HG03457 (cell line): ENCODE data around the gene COL7A1.

Source experiments
- ATAC-seq: cut with Tn5 transposase; IDR thresholded peaks from one replicate; pipeline ENCODE4 v1.9.1; 2021; ENCODE audit warnings: moderate number of reproducible peaks; ENCODE audit not compliant: unreplicated experiment

The COL7A1 gene

GRCh38 chr3:48595075-48595525 is at the start of gene COL7A1:
TSS of gene COL7A1 (minus strand) at chr3:48595329. CDS start at chr3:48595159, 170 bp downstream.
- no peak for ATAC-seq

GRCh38 chr3:48642605-48643004 is 47.5 kb upstream of the COL7A1 start:
- ATAC-seq: no peak

- no peak for ATAC-seq
These were observed 46.3 kb upstream of the COL7A1 start for GRCh38 chr3:48641396-48641795.

- ATAC-seq: no peak
These were observed 44.9 kb upstream of the COL7A1 start for GRCh38 chr3:48639944-48640606.

- no peak for ATAC-seq
These were observed 42.2 kb upstream of the COL7A1 start for GRCh38 chr3:48637305-48637704.

- no peak for ATAC-seq
These were observed 41.1 kb upstream of the COL7A1 start for GRCh38 chr3:48636149-48636655.

GRCh38 chr3:48635222-48636021 is 40.3 kb upstream of the COL7A1 start, which contains the start of gene SLC26A6:
TSS of gene SLC26A6 (minus strand) at chr3:48635461. CDS start at chr3:48635393, 68 bp downstream.
- ATAC-seq: peak; percentile 62

- ATAC-seq: peak; percentile 13
These were observed 39.6 kb upstream of the COL7A1 start for GRCh38 chr3:48634661-48635221.

- no peak for ATAC-seq
These were observed 38.6 kb upstream of the COL7A1 start for GRCh38 chr3:48633743-48634142.

GRCh38 chr3:48633256-48633655 is 38.1 kb upstream of the COL7A1 start:
- no peak for ATAC-seq

GRCh38 chr3:48631516-48632448 is 36.7 kb upstream of the COL7A1 start:
- no peak for ATAC-seq

GRCh38 chr3:48630833-48631232 is 35.7 kb upstream of the COL7A1 start:
- ATAC-seq: no peak

GRCh38 chr3:48630407-48630806 is 35.3 kb upstream of the COL7A1 start:
- ATAC-seq: no peak

GRCh38 chr3:48629894-48630293 is 34.8 kb upstream of the COL7A1 start:
- ATAC-seq: no peak

GRCh38 chr3:48628277-48629017 is 33.3 kb upstream of the COL7A1 start:
- no peak for ATAC-seq

GRCh38 chr3:48625600-48625999 is 30.5 kb upstream of the COL7A1 start:
- ATAC-seq: no peak

- no peak for ATAC-seq
These were observed 29.6 kb upstream of the COL7A1 start for GRCh38 chr3:48624767-48625166.

GRCh38 chr3:48623851-48624547 is 28.9 kb upstream of the COL7A1 start:
- no peak for ATAC-seq

GRCh38 chr3:48621461-48621869 is 26.3 kb upstream of the COL7A1 start, which contains the start of gene TMEM89:
TSS of gene TMEM89 (minus strand) at chr3:48621769. CDS start at chr3:48621756, 13 bp downstream.
- ATAC-seq: no peak
